ENCODE results near the gene CYP4A22.

The CYP4A22 gene

DNA sequence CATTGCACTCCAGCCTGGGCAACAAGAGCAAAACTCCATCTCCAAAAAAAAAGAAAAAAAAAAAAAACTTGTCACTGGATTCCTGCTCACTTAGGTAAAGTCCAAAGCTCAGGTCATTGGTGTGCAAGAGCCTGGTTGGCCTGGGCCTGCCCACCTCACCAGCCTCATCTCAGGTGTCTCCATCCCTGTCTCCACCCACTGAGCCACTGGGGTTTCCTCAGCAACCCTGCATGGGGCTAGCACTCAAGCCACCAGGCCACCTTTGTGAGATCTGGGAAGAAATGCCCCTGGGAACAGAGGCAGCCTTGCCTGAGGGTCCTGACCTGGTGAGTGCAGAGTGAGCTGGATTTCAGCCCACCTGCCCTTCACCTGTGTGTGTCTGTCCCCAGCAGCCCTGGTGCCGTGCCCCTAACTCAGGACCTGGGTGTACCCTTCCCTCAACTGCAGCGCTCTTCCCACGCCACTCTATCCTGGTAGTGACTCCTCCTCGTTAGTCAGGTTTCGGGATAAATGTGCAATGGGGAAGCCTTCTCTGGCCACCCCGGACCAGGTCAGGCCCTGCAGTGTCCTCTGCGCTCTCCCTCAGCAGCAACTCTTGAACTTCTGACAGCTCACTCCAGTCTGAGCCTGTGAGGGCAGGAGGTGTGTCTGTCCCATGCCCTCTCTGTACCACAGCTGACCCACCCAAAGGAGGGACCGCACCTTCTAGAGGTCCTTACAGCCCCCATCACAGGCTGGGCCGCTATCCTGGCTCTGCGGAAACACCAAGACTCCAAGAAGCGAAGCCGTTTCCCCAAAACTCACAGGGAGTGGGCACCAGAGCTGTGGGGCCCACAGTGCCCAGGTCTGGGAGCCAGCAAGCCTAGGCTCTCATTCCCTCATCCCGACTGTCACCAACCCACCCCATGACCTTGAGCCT lies 49.3 kb downstream of the CYP4A22 start:
- Histone ChIP-seq H3K36me3 (ENCODE audit: control insufficient read depth in 2 of 2, insufficient read depth in 2 of 2, low read length in 2 of 2) (no peaks in the 10 kb centered on the region), H3K9ac (ENCODE audit: low read length in 2 of 2) (no peak overlapping the region), H3K4me3 (ENCODE audit: low read length in 2 of 2) (no peak overlapping the region), H3K4me1 (ENCODE audit: control insufficient read depth, insufficient read depth, low read length) (peaks cover 16% of the 10 kb centered on the region), H3K27me3 (ENCODE audit: control insufficient read depth in 1 of 2, insufficient read depth in 2 of 2, low read length in 2 of 2) (peaks cover 2 to 20% of the 10 kb centered on the region in 2 donors), H3K9me3 (ENCODE audit: control insufficient read depth in 2 of 2, low read length in 2 of 2) (no peaks in the 10 kb centered on the region), H3K27ac (ENCODE audit: low read length) (no peak overlapping the region)

DNA sequence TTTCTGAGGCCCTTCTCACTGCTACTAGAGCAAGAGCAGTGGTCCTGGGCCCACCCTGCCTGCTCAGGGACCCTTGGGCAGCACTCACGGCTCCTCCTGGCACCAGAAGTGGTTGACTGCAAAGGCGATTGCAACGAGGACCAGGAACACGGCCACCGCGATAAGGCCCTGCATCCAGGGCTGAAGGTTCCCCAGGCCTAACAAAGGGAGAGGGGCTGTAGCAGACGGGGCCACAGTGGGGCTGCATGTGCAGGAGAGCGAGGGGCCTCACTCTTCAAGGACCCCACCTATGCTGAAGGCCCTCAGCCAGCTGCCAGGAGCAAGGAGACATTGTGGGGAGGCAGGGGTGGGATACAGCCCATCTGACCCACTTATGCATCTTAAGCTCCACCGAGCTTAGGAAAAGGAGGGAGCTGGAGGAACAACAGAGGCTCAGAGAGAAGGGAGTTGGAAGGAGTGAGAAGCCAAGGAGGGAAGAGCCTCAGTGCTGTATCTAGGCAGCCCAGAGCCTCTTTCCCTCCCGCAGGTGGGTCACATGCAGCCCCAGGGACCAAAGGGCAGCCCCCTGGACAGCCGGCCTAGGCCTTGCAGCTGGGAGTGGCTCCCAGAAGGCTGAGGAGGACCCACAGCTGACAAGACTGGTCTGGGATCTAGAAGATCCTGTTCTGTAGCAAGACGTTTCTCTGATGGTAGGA lies 50.1 kb downstream of the CYP4A22 start:
- peaks cover 0 to 14% of the 10 kb centered on the region in 2 donors for H3K27me3 ChIP-seq (ENCODE audit: control insufficient read depth in 1 of 2, insufficient read depth in 2 of 2, low read length in 2 of 2)
- no peak overlapping the region for H3K4me3 ChIP-seq (ENCODE audit: low read length in 2 of 2)
- H3K27ac ChIP-seq (ENCODE audit: low read length), result no peak overlapping the region
- H3K9ac ChIP-seq (ENCODE audit: low read length in 2 of 2), result no peak overlapping the region
- peaks cover 19% of the 10 kb centered on the region for H3K4me1 ChIP-seq (ENCODE audit: control insufficient read depth, insufficient read depth, low read length)
- no peaks in the 10 kb centered on the region for H3K9me3 ChIP-seq (ENCODE audit: control insufficient read depth in 2 of 2, low read length in 2 of 2)
- H3K36me3 ChIP-seq (ENCODE audit: control insufficient read depth in 2 of 2, insufficient read depth in 2 of 2, low read length in 2 of 2), result no peaks in the 10 kb centered on the region

DNA sequence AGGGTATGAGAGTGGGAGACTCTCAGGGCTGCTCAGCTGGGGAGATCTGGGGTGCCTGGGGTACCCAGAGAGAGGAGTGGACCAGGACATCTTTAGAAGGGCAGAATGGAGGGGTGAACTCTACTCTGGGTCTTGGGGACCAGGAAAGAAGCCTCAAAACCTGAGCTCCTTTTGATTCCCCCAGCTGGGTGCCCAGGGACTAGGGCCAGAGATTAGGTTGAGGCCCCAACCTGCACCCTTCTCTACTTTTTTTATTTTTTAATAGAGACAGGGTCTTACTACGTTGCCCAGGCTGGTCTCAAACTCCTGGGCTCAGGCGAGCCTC lies 50.6 kb downstream of the CYP4A22 start:
- Histone ChIP-seq H3K27me3 (ENCODE audit: control insufficient read depth in 1 of 2, insufficient read depth in 2 of 2, low read length in 2 of 2) (peaks cover 0 to 9% of the 10 kb centered on the region in 2 donors), H3K4me1 (ENCODE audit: control insufficient read depth, insufficient read depth, low read length) (peaks cover 23% of the 10 kb centered on the region), H3K4me3 (ENCODE audit: low read length in 2 of 2) (no peak overlapping the region), H3K36me3 (ENCODE audit: control insufficient read depth in 2 of 2, insufficient read depth in 2 of 2, low read length in 2 of 2) (no peaks in the 10 kb centered on the region), H3K9me3 (ENCODE audit: control insufficient read depth in 2 of 2, low read length in 2 of 2) (no peaks in the 10 kb centered on the region), H3K9ac (ENCODE audit: low read length in 2 of 2) (no peak overlapping the region), H3K27ac (ENCODE audit: low read length) (no peak overlapping the region)

DNA sequence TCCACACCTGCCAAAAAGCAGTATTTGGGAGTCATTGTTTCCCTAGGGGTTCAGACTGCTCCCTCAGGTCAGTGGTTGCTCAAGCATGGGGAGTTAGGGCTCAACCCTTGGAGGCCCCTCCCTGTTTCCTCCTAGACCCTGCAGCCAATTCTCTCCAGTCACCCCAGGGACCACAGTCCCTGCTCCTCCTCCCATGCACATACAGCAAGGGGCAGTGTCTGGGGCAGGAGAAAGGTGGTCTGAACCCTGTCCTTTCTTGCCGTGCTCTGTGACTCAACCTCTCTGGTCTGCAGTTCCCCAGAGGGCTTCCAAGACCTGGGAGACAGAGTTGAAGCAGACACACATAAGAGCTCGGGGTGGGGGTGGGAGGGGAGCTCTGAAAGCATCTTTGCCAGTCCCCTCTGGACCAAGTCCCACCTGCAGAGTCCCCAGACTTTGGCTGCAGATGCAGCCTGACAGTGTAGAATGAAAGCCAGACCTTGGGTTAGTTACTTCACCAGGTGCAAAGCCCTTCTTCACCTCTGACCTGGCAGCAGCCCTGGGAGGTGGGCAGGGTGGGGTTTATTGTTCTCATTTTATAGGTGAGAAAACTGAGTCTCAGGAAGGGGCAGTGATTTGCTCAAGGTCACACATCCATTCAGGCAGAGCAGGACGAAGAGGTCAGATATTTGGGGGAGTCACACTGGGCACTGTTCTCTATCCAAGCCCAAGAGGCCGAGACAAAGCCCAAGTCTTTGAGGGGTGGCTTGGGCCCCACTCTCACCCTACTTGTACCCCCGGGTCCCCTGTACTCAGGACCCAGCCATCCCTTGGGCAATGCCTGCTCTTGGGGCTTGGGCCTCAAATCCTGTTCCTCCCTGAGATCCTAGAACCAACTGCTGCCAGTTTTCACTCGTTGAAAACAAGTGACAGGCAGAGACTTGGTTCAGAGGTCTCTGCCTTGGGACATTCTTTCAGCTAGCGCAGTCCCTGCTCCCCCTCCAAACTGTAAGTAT lies 51.8 kb downstream of the CYP4A22 start:
- Histone ChIP-seq H3K27me3 (ENCODE audit: control insufficient read depth in 1 of 2, insufficient read depth in 2 of 2, low read length in 2 of 2) (peaks cover 0 to 2% of the 10 kb centered on the region in 2 donors), H3K27ac (ENCODE audit: low read length) (no peak overlapping the region), H3K9ac (ENCODE audit: low read length in 2 of 2) (no peak overlapping the region), H3K9me3 (ENCODE audit: control insufficient read depth in 2 of 2, low read length in 2 of 2) (no peaks in the 10 kb centered on the region), H3K36me3 (ENCODE audit: control insufficient read depth in 2 of 2, insufficient read depth in 2 of 2, low read length in 2 of 2) (no peaks in the 10 kb centered on the region), H3K4me1 (ENCODE audit: control insufficient read depth, insufficient read depth, low read length) (peaks cover 25% of the 10 kb centered on the region), H3K4me3 (ENCODE audit: low read length in 2 of 2) (no peak overlapping the region)

DNA sequence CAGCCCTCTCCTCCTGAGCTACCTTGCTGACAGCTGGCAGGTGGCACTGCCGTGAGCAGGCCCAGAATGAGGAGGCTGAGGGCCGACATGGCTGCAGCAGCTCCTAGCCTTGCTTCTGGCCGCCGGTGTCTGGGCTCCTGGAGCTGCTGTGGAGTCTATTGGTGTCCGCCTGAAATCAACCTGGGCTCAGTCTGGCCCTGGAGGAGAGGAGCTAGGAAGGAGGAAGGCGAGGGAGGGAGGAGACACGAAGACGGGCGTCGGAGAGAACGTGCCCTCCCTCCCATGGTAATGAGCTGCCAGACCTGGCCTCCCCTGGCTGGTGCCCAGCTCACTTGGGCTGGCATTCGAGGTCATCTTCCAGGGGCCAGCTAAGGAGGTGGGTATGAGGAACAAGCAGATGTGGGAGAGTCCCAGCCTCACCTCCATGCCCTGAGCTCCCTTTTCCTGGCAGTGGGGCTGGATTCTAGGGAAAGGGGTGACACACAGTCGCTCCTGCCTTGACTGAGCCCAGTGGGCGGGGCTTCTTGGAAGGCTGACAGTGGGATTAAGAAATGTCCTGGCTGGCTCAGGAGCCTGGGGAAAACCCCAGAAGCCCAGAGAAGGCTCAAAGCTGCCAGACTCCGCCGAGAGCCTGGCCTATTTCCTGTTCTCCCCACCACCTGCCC lies 52.7 kb downstream of the CYP4A22 start, which contains the start of gene PDZK1IP1:
PDZK1IP1 (minus strand) TSS at position 193 of the 665 bp plus-strand sequence; CDS start at position 89, 104 bp downstream.
- peak within 1 kb of the TSS in 1 of 2 donors; percentile 47 for H3K4me3 ChIP-seq (ENCODE audit: low read length in 2 of 2)
- peak within 1 kb of the TSS; percentile 24 for H3K27ac ChIP-seq (ENCODE audit: low read length)
- no peaks in the 10 kb centered on the region for H3K9me3 ChIP-seq (ENCODE audit: control insufficient read depth in 2 of 2, low read length in 2 of 2)
- H3K9ac ChIP-seq (ENCODE audit: low read length in 2 of 2), result no peak within 1 kb of the TSS
- peaks cover 1 to 3% of the 10 kb centered on the region in 2 donors for H3K27me3 ChIP-seq (ENCODE audit: control insufficient read depth in 1 of 2, insufficient read depth in 2 of 2, low read length in 2 of 2)
- H3K4me1 ChIP-seq (ENCODE audit: control insufficient read depth, insufficient read depth, low read length), result peaks cover 25% of the 10 kb centered on the region
- H3K36me3 ChIP-seq (ENCODE audit: control insufficient read depth in 2 of 2, insufficient read depth in 2 of 2, low read length in 2 of 2), result no peaks in the 10 kb centered on the region

DNA sequence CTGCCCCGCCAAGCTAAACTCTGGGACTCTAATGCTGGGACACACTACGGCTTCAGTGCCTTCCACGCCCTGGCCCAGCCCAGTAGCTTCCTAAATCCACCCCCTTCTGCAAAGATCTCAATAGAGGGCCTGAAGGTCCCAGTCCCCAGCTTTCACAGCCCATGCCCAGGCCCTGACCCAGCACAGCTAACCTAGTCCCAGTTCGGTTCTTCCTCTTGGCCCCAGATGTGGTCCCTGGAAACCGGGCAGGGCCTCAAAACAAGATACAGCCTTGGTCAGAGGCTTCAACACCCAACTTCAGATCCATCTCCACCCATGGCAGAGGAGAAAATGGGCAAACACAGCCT lies 53.2 kb downstream of the CYP4A22 start:
- no peaks in the 10 kb centered on the region for H3K36me3 ChIP-seq (ENCODE audit: control insufficient read depth in 2 of 2, insufficient read depth in 2 of 2, low read length in 2 of 2)
- H3K9me3 ChIP-seq (ENCODE audit: control insufficient read depth in 2 of 2, low read length in 2 of 2), result no peaks in the 10 kb centered on the region
- H3K9ac ChIP-seq (ENCODE audit: low read length in 2 of 2), result no peak overlapping the region
- peaks cover 25% of the 10 kb centered on the region for H3K4me1 ChIP-seq (ENCODE audit: control insufficient read depth, insufficient read depth, low read length)
- no peak overlapping the region for H3K4me3 ChIP-seq (ENCODE audit: low read length in 2 of 2)
- peaks cover 3 to 6% of the 10 kb centered on the region in 2 donors for H3K27me3 ChIP-seq (ENCODE audit: control insufficient read depth in 1 of 2, insufficient read depth in 2 of 2, low read length in 2 of 2)
- H3K27ac ChIP-seq (ENCODE audit: low read length), result peak overlapping the region; percentile 24

DNA sequence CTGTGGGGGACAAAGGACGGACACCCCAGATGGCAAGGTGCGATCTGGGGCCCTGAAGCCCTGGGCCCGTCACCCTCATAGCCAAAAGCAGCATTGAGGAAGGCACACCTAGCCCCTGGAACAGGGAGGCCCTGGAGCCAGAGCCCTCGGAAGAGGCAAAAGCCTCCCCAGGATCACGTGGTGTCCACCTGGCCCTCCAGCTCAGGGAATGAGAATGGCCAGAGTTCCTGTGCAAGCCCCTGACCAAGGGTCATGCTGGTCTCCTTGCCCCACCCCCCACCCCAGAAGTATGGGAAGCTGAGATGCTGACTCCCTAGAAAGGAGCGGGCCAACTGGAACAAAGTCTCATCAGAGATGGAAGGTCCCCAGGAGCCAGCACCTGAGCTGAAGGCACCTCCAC lies 53.6 kb downstream of the CYP4A22 start:
- no peaks in the 10 kb centered on the region for H3K36me3 ChIP-seq (ENCODE audit: control insufficient read depth in 2 of 2, insufficient read depth in 2 of 2, low read length in 2 of 2)
- peaks cover 25% of the 10 kb centered on the region for H3K4me1 ChIP-seq (ENCODE audit: control insufficient read depth, insufficient read depth, low read length)
- no peaks in the 10 kb centered on the region for H3K9me3 ChIP-seq (ENCODE audit: control insufficient read depth in 2 of 2, low read length in 2 of 2)
- H3K4me3 ChIP-seq (ENCODE audit: low read length in 2 of 2), result no peak overlapping the region
- H3K27ac ChIP-seq (ENCODE audit: low read length), result no peak overlapping the region
- H3K9ac ChIP-seq (ENCODE audit: low read length in 2 of 2), result no peak overlapping the region
- H3K27me3 ChIP-seq (ENCODE audit: control insufficient read depth in 1 of 2, insufficient read depth in 2 of 2, low read length in 2 of 2), result peaks cover 3 to 6% of the 10 kb centered on the region in 2 donors

DNA sequence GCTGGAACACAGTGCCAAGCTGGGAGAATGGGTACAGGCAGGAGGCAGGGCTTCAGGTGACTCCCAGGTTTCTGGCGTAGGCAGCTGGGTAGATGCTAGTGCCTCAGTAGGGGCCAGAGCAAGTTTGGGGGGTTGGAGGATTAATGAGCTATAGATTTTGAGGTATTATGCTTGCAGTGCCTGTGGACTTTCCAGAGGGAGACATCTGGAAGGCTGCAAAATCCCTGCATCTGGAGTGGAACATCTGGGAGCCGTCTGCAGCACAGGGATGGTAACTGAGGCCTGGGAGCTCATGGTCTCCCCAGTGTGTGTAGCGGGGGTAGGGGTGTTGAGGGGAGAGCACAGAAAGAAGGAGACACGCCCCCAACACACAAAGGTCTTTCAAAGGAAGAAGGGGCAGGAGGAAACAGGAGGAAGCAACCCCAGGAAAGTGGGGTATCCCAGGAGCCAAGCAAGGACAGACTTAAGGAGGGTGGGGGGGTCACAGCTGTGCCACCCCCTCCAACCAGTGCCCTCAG lies 54.8 kb downstream of the CYP4A22 start:
- Histone ChIP-seq H3K4me1 (ENCODE audit: control insufficient read depth, insufficient read depth, low read length) (peaks cover 25% of the 10 kb centered on the region), H3K9ac (ENCODE audit: low read length in 2 of 2) (no peak overlapping the region), H3K27me3 (ENCODE audit: control insufficient read depth in 1 of 2, insufficient read depth in 2 of 2, low read length in 2 of 2) (peaks cover 6 to 9% of the 10 kb centered on the region in 2 donors), H3K36me3 (ENCODE audit: control insufficient read depth in 2 of 2, insufficient read depth in 2 of 2, low read length in 2 of 2) (no peaks in the 10 kb centered on the region), H3K27ac (ENCODE audit: low read length) (no peak overlapping the region), H3K9me3 (ENCODE audit: control insufficient read depth in 2 of 2, low read length in 2 of 2) (no peaks in the 10 kb centered on the region), H3K4me3 (ENCODE audit: low read length in 2 of 2) (no peak overlapping the region)

DNA sequence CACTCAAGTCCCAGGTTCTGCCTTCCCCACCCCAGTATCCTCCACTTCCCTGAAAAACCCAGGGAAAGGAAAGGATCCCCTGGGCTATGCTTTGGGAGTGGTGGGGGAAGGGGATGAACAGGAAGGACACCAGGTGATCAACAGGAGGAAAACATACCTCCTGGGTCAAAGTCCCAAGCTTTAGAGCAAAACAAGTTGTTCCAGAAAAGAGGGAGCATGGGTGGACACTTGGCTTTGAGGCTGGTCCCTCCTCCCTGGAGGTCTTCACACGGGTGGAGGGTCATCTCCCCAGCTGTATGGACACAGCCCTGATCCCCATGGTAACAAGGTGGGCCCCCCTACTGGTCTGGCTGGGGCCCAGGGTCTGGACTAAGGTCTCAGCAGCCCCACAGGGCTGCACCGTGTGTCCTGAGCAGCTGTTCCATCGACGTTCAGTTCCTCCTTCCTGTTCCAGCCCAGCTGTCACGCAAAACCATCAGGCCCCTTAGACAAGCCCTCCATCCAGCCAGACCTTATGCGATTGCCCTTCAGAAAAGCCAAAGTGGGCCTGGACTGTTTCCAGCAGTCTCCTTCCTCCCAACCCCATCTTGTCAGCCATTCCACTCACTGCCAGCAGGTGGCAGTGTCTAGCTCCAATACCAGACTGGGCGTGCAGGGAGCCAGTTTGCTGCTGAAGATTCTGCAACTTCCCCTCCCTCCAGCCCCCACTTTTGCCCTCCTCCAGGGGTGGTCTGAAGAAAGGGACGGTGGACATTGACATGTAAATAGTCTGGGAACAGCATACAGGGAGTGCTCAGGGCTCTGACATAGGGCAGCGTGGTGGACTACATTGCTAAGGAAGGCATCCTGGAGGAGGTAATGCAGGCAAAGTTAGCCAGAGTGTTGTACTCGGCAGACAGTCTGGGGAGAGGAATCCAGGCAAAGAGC lies 55.5 kb downstream of the CYP4A22 start:
- H3K9me3 ChIP-seq (ENCODE audit: control insufficient read depth in 2 of 2, low read length in 2 of 2), result no peaks in the 10 kb centered on the region
- H3K36me3 ChIP-seq (ENCODE audit: control insufficient read depth in 2 of 2, insufficient read depth in 2 of 2, low read length in 2 of 2), result no peaks in the 10 kb centered on the region
- H3K27ac ChIP-seq (ENCODE audit: low read length), result no peak overlapping the region
- H3K4me3 ChIP-seq (ENCODE audit: low read length in 2 of 2), result no peak overlapping the region
- peaks cover 6 to 9% of the 10 kb centered on the region in 2 donors for H3K27me3 ChIP-seq (ENCODE audit: control insufficient read depth in 1 of 2, insufficient read depth in 2 of 2, low read length in 2 of 2)
- peaks cover 25% of the 10 kb centered on the region for H3K4me1 ChIP-seq (ENCODE audit: control insufficient read depth, insufficient read depth, low read length)
- no peak overlapping the region for H3K9ac ChIP-seq (ENCODE audit: low read length in 2 of 2)
